K562 (cell line): Measurements from ENCODE around the gene SFTPB. TPM values are rescaled to one million over a fixed set of nuclear protein-coding genes. Genes with fewer than 3 reads are reported as not detected.

ENCODE experiments used
- CBX1 ChIP-seq: sonication (generic); IDR thresholded peaks from 2 replicates; pipeline ENCODE4 v1.6.1; 2016; ENCODE audit warnings: antibody characterized with exemption, low read depth, mild to moderate bottlenecking
- CBX8 ChIP-seq: fragments of 200-600 bp; sonication (generic); IDR thresholded peaks from 2 replicates; pipeline ENCODE4 v1.6.1; 2012; ENCODE audit warnings: borderline replicate concordance, mixed run types, low read depth, mild to moderate bottlenecking, moderate library complexity, mixed read lengths, low read length, control low read depth, inconsistent platforms; ENCODE audit not compliant: poor library complexity, severe bottlenecking; ENCODE audit errors: extremely low read depth
- DMBX1 ChIP-seq: fragments of 250-450 bp; sonication (Bioruptor Pico); IDR thresholded peaks from 2 replicates; pipeline ENCODE4 v1.8.0; 2022; ENCODE audit warnings: inconsistent platforms, mild to moderate bottlenecking, moderate library complexity, borderline replicate concordance
- GTF2E2 ChIP-seq: fragments of 200-800 bp; sonication (Bioruptor generic); IDR thresholded peaks from 2 replicates; pipeline ENCODE4 v1.6.1; 2016; ENCODE audit warnings: missing genetic modification characterization, missing compliant biosample characterization
- ILK ChIP-seq: fragments of 450-650 bp; IDR thresholded peaks from 2 replicates; pipeline ENCODE4 v1.6.1; 2016; ENCODE audit warnings: missing genetic modification characterization, low read depth, mild to moderate bottlenecking, missing compliant biosample characterization, moderate library complexity, borderline replicate concordance
- MEIS2 ChIP-seq: fragments of 450-650 bp; IDR thresholded peaks from 2 replicates; pipeline ENCODE4 v1.6.1; 2014; ENCODE audit warnings: mild to moderate bottlenecking; ENCODE audit not compliant: partially characterized antibody
- MGA ChIP-seq: fragments of 450-650 bp; IDR thresholded peaks from 2 replicates; pipeline ENCODE4 v1.6.1; 2016; ENCODE audit warnings: mild to moderate bottlenecking, moderate library complexity
- MXD1 ChIP-seq: fragments of 250-450 bp; sonication (Bioruptor Pico); IDR thresholded peaks from 2 replicates; pipeline ENCODE4 v1.8.0; 2021; ENCODE audit warnings: borderline replicate concordance, mild to moderate bottlenecking, moderate library complexity; ENCODE audit not compliant: poor library complexity, severe bottlenecking
- SMARCA5 ChIP-seq: fragments of 450-650 bp; IDR thresholded peaks from 2 replicates; pipeline ENCODE4 v1.6.1; 2016
- ZNF316 ChIP-seq: fragments of 450-650 bp; IDR thresholded peaks from 2 replicates; pipeline ENCODE4 v1.6.1; 2016
- polyA plus RNA-seq, 8 experiments: library from polyadenylated mRNA; depleted of rRNA in 4 of 8; stranded (reverse) in 5 of 8; unstranded in 3 of 8; fragments of >200 nt; fragmentation: Nextera tagmentation in 2 of 8; fragmentation: Illumina TruSeq in 1 of 8; extraction: Ambion mirVana in 2 of 8; extraction: Trizol in 1 of 8; gene quantifications; 2 replicates each; pipeline versions ENCODE4 v1.2.1 to v1.2.3, GENCODE V29; 2011 to 2014; ENCODE audit warnings: inconsistent platforms in 1 of 8, missing spikeins in 1 of 8
- total RNA-seq, 7 experiments: library from RNA; depleted of rRNA in 6 of 7; stranded (reverse); fragments of >200 nt in 6 of 7; fragmentation: Illumina TruSeq in 2 of 7; extraction: Trizol in 2 of 7; gene quantifications; 2 replicates each; pipeline versions ENCODE4 v1.2.1 to v1.2.3, GENCODE V29; 2011 to 2021; ENCODE audit warnings: low replicate concordance in 1 of 7
- TF ChIP-seq, protein P1 (sequence below): sonication (generic); formaldehyde crosslinking; IDR thresholded peaks from 2 replicates; pipeline ENCODE4 v1.8.0; 2022; ENCODE audit warnings: missing genetic modification reagents, mild to moderate bottlenecking, moderate library complexity, borderline replicate concordance

The SFTPB gene
- total and polyA plus RNA-seq, 9 of the 15 experiments (the other 6 are each of a cell fraction or from before 2014, with no cell fraction given), result 0.03 to 7.0 TPM; not detected in 7

DNA sequence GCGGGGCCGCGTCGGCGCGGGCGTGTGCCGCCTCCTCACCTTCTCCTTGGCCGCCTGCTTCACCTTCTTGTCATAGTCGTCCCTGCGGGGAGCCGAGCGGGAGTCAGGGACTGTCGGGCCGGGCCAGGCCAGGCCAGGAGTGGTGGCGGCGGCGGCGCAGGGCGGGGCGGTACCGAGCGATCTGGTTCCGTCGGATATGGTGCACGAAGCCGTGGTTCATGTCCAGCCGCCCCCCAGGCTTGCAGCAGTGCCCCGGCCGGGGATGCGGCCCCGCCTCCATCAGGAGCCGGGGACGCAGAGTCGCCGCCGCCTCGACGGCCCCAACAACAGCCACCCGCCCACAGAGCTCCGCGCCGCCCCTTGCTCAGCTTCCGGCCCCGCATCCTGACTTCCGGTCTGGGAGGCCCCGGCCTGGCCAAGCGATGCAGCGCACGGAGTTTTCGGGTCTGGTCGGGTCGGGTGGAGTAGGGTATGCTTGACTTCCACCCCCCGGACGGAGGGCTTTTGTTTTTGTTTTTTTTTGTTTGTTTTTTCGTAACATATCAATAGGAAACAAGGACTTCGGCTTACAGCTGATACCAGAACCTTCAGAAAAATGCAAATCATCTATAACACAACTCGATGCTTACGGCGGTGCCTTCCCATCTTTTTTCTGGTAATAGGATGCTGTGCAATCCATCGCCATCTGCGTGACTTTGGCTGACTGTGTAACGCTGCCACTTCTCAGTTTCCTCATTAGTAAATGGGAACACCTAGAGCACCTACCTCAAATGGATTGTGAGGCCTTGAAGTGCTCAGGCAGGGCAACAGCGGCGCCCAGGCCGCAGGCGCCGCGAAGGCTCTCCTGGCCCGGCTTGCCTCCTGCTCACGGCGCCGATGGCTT lies 56.1 kb downstream of the SFTPB start, which contains the start of gene C2orf68 (continued):
- TF ChIP-seq MGA (peak; percentile 89), MEIS2 (no peak), CBX8 (no peak), ZNF316 (peak; percentile 35; the same call in 1 of the 2 replicates), MXD1 (no peak), CBX1 (peak; percentile 66; the same call in 1 of the 2 replicates), DMBX1 (CRISPR knock-in tag) (no peak), SMARCA5 (no peak), ILK (no peak), GTF2E2 (peak; percentile 86)
- TF ChIP-seq, protein P1, sequence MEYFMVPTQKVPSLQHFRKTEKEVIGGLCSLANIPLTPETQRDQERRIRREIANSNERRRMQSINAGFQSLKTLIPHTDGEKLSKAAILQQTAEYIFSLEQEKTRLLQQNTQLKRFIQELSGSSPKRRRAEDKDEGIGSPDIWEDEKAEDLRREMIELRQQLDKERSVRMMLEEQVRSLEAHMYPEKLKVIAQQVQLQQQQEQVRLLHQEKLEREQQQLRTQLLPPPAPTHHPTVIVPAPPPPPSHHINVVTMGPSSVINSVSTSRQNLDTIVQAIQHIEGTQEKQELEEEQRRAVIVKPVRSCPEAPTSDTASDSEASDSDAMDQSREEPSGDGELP (CRISPR knock-in tag), result no peak
